PC-9 (cell line): Measurements from ENCODE around the gene ELAVL1. TPM values are rescaled to one million over a fixed set of nuclear protein-coding genes. Genes with fewer than 3 reads are reported as not detected.
A peak's percentile ranks its signal among the peaks of the same experiment; 100 is the strongest.

Experiments used
- BruUV-seq: library from RNA; stranded (reverse); fragments of 400-500 nt; replicated peaks from 2 replicates; lab custom pipeline; 2021; lab: Mats Ljungman, UMichigan
- CTCF ChIA-PET: fragments of 300-600 bp; sonication (Branson Sonifier 250); formaldehyde crosslinking; loops from one replicate; lab custom pipeline; 2022; ENCODE audit warnings: antibody characterized with exemption; lab: Charles Lee
- POLR2A ChIA-PET: fragments of 300-600 bp; sonication (Branson Sonifier 250); formaldehyde crosslinking; loops from one replicate; lab custom pipeline; 2022; ENCODE audit warnings: antibody characterized with exemption; ENCODE audit not compliant: unreplicated experiment; lab: Charles Lee
- DNase-seq, 2 experiments: peaks; one replicate each; pipeline versions ENCODE4 v3.0.0 to v3.0.0-alpha.2; 2015 to 2022; ENCODE audit warnings: mixed read lengths in 1 of 2
- H2AFZ ChIP-seq: fragments of 200-600 bp; sonication (generic); 2 replicates; pipeline ENCODE4 v1.8.1; 2017; ENCODE audit warnings: antibody characterized with exemption
- H3F3A ChIP-seq: fragments of 200-600 bp; sonication (generic); 2 replicates; pipeline ENCODE4 v1.8.1; 2017; ENCODE audit warnings: antibody characterized with exemption, mild to moderate bottlenecking, low read depth; ENCODE audit not compliant: insufficient read depth
- H3K27ac ChIP-seq: fragments of 200-600 bp; sonication (generic); 2 replicates; pipeline ENCODE4 v1.6.1; 2016; ENCODE audit warnings: mixed run types
- H3K27me3 ChIP-seq: fragments of 200-600 bp; sonication (generic); 2 replicates; pipeline ENCODE4 v1.6.1; 2016; ENCODE audit warnings: low read depth, mixed run types; ENCODE audit not compliant: insufficient read depth
- H3K36me3 ChIP-seq: fragments of 200-600 bp; sonication (generic); 2 replicates; pipeline ENCODE4 v1.6.1; 2016; ENCODE audit warnings: low read depth, mixed run types
- H3K4me1 ChIP-seq: fragments of 200-600 bp; sonication (generic); replicated peaks from 2 replicates; pipeline ENCODE4 v1.6.1; 2016; ENCODE audit warnings: mixed run types; ENCODE audit not compliant: insufficient read depth
- H3K4me2 ChIP-seq: fragments of 200-600 bp; sonication (generic); 2 replicates; pipeline ENCODE4 v1.6.1; 2017; ENCODE audit warnings: mixed run types
- H3K4me3 ChIP-seq: fragments of 200-600 bp; sonication (generic); 2 replicates; pipeline ENCODE4 v1.6.1; 2016; ENCODE audit warnings: mixed run types
- H3K79me2 ChIP-seq: fragments of 200-600 bp; sonication (generic); 2 replicates; pipeline ENCODE4 v1.6.1; 2017; ENCODE audit warnings: low read depth, mixed run types
- H3K9me2 ChIP-seq: fragments of 200-600 bp; sonication (generic); 2 replicates; pipeline ENCODE4 v1.8.1; 2017; ENCODE audit warnings: mild to moderate bottlenecking; ENCODE audit not compliant: insufficient read depth
- H3K9me3 ChIP-seq: fragments of 200-600 bp; sonication (generic); 2 replicates; pipeline ENCODE4 v1.8.1; 2016; ENCODE audit warnings: low read depth; ENCODE audit not compliant: insufficient read depth
- H4K20me1 ChIP-seq: fragments of 200-600 bp; sonication (generic); 2 replicates; pipeline ENCODE4 v1.8.1; 2017; ENCODE audit not compliant: insufficient read depth
- EZH2 ChIP-seq: fragments of 200-600 bp; sonication (generic); IDR thresholded peaks from 2 replicates; pipeline ENCODE4 v1.8.0; 2017; ENCODE audit warnings: antibody characterized with exemption, low read depth
- intact Hi-C: fragments of 100-400 bp; cut with micrococcal nuclease; formaldehyde crosslinking; loops from one replicate; pipeline ENCODE4 v1.10.0; 2022; ENCODE audit not compliant: unreplicated experiment
- total RNA-seq: library from RNA; stranded (reverse); gene quantifications from 2 replicates; pipeline ENCODE4 v1.2.3, GENCODE V29; 2021
- TF ChIP-seq, protein P1 (sequence below): fragments of 200-600 bp; sonication (generic); conservative IDR thresholded peaks from 2 replicates; pipeline ENCODE4 v1.6.1; 2017; ENCODE audit warnings: mixed run types, antibody characterized with exemption, mild to moderate bottlenecking, moderate library complexity

Gene ELAVL1
- total RNA-seq, 1 experiment from 2014 or later = 108 TPM

DNA sequence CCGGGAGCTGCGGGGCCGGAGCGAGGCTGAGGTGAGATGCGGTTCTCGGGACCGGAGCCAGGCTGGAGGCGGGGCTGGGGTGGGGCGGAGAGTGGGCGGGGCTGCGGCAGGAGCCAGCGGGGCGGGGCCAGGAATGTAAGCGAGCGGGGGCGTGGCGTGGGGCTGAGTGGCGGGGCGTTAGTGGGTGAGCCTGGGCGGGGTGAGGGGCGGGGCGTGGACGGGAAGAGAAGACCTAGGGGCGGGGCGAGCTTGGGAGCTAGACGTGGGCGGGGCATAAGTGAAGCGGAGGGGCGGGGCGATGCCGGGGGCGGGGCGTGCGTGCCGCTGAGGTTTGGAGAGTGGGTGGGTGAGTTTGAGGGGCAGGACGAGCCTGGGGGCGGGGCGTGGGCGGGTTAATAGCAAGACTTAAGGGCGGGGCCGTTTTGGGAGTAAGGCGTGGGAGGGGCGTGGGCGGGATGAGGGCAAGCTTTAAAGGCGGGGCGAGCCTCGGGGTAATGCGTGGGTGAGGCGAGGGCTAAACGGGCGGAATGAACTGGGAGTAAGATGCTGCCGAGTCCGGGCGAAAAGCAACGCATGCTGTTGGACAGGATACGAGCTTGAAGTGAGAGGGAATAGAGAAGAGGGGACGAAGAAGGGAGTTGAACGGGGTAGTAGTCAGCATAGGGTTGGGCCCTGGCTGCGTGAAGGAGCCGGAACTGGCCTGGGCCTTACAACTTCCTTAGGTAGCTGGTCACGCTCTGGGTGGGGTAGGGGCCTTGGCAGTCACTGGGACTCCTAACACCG lies 84.7 kb downstream of the ELAVL1 start:
- Histone ChIP-seq H2AFZ (peak overlapping the region; percentile 87), H3K4me1 (peaks cover 23% of the 10 kb centered on the region), H3K27ac (peak overlapping the region; percentile 46), H3K79me2 (0 out of 2 replicates have a peak, but pooled peaks cover 5% of the 10 kb centered on the region), H3K4me3 (peak overlapping the region; percentile 77), H3K9me3 (no peaks in the 10 kb centered on the region), H3K4me2 (peak overlapping the region; percentile 98), H3K9me2 (no peaks in the 10 kb centered on the region), H3K36me3 (no peaks in the 10 kb centered on the region), H3F3A (peaks cover 40% of the 10 kb centered on the region), H4K20me1 (no peaks in the 10 kb centered on the region; the same call in 1 of the 2 replicates), H3K27me3 (peaks cover 15% of the 10 kb centered on the region)
- intact Hi-C loops = loop anchor here (1.0 to 10.0 kb wide), 3 partner anchors 50 to 246 kb away; partner anchors contain the start of gene MCEMP1
- CTCF ChIA-PET = interaction anchor here (0.6 to 2.3 kb wide), 10 partner anchors 10 to 421 kb away, joined by 3 to 20 read pairs (median 5); partner anchors contain the start of genes MAP2K7 and TIMM44
- no peak for TF ChIP-seq EZH2
- TF ChIP-seq, protein P1, sequence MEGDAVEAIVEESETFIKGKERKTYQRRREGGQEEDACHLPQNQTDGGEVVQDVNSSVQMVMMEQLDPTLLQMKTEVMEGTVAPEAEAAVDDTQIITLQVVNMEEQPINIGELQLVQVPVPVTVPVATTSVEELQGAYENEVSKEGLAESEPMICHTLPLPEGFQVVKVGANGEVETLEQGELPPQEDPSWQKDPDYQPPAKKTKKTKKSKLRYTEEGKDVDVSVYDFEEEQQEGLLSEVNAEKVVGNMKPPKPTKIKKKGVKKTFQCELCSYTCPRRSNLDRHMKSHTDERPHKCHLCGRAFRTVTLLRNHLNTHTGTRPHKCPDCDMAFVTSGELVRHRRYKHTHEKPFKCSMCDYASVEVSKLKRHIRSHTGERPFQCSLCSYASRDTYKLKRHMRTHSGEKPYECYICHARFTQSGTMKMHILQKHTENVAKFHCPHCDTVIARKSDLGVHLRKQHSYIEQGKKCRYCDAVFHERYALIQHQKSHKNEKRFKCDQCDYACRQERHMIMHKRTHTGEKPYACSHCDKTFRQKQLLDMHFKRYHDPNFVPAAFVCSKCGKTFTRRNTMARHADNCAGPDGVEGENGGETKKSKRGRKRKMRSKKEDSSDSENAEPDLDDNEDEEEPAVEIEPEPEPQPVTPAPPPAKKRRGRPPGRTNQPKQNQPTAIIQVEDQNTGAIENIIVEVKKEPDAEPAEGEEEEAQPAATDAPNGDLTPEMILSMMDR = no peak
- BruUV-seq = no TSS peak
- peak; percentile 83 to 94 for DNase-seq
- POLR2A ChIA-PET = interaction anchor here (0.6 to 1.5 kb wide), 17 partner anchors 17 to 851 kb away, joined by 3 to 39 read pairs (median 5); partner anchors contain the start of genes MAP2K7, PET100, TIMM44 and XAB2

DNA sequence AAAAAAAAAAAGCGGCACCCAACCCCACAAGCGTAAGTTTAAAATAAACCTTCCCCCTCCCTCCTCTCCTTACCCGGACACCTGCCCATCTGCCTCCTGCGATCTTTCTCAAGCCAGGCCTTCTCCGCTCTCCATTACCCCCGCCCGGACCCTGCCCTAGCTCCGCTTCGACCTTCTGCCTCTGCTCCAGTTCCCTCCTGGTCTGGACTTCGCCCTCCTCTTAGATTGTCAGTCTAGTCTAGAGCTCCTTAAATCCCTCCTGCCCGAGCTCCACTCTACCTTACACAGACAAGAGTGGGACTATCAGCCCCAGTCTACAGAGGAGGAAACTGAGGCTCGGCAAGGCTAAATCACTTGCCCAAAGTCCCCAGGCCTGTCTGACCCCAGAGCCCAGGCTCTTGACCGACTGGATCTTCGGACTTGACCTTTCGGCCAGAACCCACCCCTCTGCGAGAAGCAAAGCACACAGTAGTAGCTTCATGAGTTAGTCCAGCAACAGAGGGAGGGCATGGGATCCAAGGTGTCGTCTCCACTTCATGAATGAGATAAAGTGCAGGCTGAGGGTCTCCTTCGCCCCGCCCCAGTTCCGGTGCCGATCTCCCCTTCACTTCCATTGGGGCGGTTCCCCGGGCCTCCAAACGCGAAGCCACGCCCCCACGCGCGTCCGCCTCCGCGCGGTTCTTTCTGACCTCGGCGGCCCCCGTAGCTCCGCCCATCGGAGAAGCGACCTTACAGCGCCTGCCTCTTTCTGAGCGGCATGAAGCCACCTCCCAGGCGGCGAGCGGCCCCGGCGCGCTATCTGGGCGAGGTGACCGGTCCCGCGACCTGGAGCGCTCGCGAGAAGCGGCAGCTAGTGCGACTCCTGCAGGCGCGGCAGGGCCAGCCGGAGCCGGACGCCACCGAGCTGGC lies 85.6 kb downstream of the ELAVL1 start, which contains the start of gene SNAPC2:
Gene SNAPC2, plus strand, starts transcription at position 729 of the 909 bp plus-strand sequence. Its CDS starts 29 bp downstream, at position 758.
- BruUV-seq = no TSS peak
- Histone ChIP-seq H4K20me1 (no peaks in the 10 kb centered on the region; the same call in 1 of the 2 replicates), H3K4me2 (peak within 1 kb of the TSS; percentile 98), H3K9me2 (no peaks in the 10 kb centered on the region), H3K36me3 (no peaks in the 10 kb centered on the region), H3K9me3 (no peaks in the 10 kb centered on the region), H3K4me1 (peaks cover 23% of the 10 kb centered on the region), H3F3A (peaks cover 40% of the 10 kb centered on the region), H3K79me2 (0 out of 2 replicates have a peak, but pooled peaks cover 5% of the 10 kb centered on the region), H3K4me3 (peak within 1 kb of the TSS; percentile 77), H2AFZ (peak within 1 kb of the TSS; percentile 87), H3K27ac (peak within 1 kb of the TSS; percentile 46), H3K27me3 (peaks cover 19% of the 10 kb centered on the region)
- DNase-seq = peak; percentile 85 to 97
- TF ChIP-seq EZH2 = no peak
- TF ChIP-seq, protein P1 = no peak
- ChIA-PET CTCF (interaction anchor here (0.6 to 2.3 kb wide), 8 partner anchors 11 to 422 kb away, joined by 3 to 20 read pairs (median 5); partner anchors contain the start of gene MAP2K7), POLR2A (interaction anchor here (0.6 to 1.5 kb wide), 13 partner anchors 16 to 851 kb away, joined by 3 to 39 read pairs (median 5); partner anchors contain the start of genes MAP2K7, PET100, TIMM44 and XAB2)
- intact Hi-C loops = loop anchor here (1.0 to 10.0 kb wide), 3 partner anchors 49 to 245 kb away; partner anchors contain the start of gene MCEMP1
